DND-41 (cell line): ENCODE data around the gene MFNG.

Source experiments
- CTCF ChIP-seq: IDR thresholded peaks from 2 replicates; pipeline ENCODE4 v1.5.1; 2012; ENCODE audit warnings: borderline replicate concordance, low read length, moderate library complexity, mild to moderate bottlenecking; ENCODE audit not compliant: poor library complexity, severe bottlenecking; ENCODE audit errors: extremely low read depth
- EZH2 ChIP-seq: IDR thresholded peaks from 3 replicates; pipeline ENCODE4 v1.6.1; 2012; ENCODE audit warnings: borderline replicate concordance, low read depth, mild to moderate bottlenecking, moderate library complexity, low read length, inconsistent platforms; ENCODE audit not compliant: severe bottlenecking

- TF ChIP-seq CTCF: no peak
- TF ChIP-seq EZH2: no peak
Measured at GRCh38 chr22:37426706-37427134, 59.5 kb downstream of the MFNG start.
